RPMI8226 (cell line): Measurements from ENCODE around the gene KCNQ1.
"Not testable (repeated sequence)": the region's sequence is repeated elsewhere in the genome, so short reads cannot be mapped to it uniquely, and the experiment has no call there.

ENCODE experiments used
- DNase-seq: peaks from one replicate; pipeline ENCODE4 v3.0.0-alpha.2; 2015

KCNQ1 gene

GRCh38 chr11:2631161-2631560 is 186.4 kb downstream of the KCNQ1 start:
- no peak for DNase-seq

- DNase-seq = not testable (repeated sequence)
Measured at GRCh38 chr11:2639763-2640162, 195.0 kb downstream of the KCNQ1 start.

GRCh38 chr11:2641623-2642022 is 196.8 kb downstream of the KCNQ1 start:
- DNase-seq = no peak

DNA sequence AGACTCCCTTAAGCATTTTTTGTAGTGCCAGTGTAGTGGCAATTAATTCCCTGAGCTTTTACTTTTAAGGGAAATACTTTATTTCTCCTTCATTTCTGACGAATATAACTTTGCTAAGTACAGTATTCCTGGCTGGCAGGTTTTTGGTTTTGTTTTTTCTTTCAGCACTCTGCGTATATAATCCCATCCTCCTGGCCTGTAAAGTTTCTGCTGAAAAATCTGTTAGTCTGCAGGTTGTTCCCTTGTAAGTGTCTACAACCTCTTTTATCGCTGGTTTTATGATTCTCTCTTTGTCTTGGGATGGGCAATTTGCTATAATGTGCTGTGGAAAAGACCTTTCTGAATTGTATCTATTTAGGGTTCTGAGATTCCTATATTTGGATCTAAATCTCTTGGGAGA is 198.9 kb downstream of the KCNQ1 start:
- no peak for DNase-seq

DNA sequence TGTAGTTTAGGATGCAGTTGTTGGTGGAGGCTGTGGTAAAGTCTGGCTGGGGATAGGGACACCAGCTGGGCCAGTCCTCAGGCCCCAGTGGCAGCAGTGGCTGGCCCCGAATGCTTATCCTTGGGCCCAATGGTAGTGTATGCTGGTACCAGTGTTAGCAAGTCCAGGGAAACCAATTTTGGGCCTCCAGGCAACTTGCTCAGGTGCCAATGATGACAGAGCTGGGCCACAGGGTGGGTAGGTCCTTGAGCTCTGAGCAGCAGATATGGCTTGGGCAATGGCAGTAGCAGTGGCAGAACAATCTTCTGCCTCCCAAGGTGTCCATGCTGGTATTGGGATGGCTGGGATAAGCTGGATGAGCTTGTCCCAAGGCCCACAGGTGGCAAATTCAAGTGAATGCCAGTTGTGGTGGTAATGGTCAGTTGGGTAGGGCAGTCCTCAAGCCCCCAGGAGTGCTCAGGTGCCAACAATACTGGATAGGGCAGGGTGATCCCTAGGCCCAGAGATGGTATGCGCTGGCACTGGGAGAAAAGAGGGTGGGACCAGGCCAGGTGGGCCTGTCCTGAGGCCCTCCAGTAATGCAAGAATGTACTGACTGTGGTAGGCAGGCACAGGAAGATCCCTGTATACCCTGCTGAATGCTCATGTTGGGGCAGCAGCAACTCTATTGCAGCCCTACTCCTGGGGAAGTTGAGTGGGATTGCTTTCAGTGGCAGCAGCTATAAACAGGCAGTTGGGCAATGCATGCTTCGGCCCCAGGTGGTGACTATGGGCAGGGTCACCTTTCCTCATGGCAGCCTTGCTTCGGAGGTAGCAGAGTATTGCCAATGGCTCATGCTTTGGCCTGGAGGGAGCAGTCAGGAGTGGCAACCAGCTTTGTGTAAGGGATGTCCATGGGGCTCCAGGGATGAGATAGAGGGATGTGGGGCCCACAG is 200.3 kb downstream of the KCNQ1 start:
- no peak for DNase-seq

DNA sequence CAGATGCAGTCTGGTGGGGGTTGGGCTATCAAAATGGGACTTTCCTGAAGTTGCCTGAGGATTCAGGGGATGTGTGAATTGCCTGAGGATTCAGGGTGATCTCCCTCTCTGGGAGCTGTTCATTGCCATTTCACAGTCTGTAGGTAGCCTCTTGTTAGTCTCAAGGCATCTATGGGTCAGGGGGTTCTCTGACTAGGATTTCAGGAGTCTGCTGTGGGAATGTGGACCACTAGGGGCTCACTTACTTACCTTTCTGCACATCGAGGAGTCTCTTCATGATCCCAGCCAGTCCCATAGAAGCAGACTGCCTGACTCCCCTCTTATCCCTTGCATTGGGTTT is 200.9 kb downstream of the KCNQ1 start:
- no peak for DNase-seq

DNA sequence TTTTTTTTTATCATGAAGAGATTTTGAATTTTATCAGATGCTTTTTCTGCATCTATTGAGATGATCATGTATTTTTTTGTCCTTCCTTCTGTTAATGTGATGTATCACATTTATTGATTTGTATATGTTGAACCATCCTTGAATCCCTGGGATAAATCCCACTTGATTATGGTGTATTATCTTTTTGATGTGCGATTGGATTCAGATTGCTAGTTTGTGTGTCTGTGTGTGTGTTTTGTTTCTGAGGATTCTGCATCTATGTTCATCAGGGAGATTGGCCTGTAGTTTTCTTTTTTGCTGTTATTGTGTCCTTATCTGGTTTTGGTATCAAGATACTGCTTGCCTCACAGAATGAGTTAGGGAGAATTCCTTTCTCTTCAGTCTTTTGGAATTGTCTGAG is 202.4 kb downstream of the KCNQ1 start:
- DNase-seq = no peak

DNA sequence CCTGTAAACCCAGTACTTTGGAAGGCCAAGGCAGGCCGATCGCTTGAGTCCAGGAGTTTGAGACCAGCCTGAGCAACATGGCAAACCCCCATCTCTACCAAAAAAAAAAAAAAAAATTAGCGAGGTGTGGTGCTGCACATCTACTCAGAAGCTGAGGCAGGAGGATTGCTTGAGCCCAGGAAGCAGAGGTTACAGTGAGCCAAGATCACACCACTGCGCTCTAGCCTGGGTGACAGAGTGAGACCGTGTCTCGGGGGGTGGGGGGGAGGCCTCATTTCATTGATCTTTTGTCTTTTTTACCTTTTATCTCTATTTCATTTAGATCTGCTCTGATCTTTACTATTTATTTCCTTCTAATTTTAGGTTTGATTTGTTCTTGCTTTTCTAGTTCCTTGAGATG is 203.1 kb downstream of the KCNQ1 start:
- no peak for DNase-seq

GRCh38 chr11:2649400-2649799 is 204.6 kb downstream of the KCNQ1 start:
- no peak for DNase-seq

DNA sequence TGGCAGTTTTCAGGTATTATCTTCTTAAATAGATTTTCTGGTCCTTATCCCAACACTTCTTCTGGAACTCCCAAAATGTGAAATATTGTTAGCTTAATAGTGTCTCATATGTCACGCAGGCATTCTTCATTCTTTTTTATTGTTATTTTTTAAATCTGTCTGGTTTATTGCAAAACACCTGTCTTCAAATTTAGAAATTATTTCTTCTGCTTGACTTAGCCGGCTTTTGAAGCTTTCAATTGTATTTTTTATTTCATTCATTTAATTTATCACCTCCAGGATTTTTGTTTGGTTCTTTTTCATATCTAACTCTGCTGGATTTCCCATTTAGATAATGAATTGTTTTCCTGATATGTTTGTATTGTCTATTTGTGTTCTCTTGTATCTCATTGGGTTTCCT is 205.0 kb downstream of the KCNQ1 start:
- no peak for DNase-seq

DNA sequence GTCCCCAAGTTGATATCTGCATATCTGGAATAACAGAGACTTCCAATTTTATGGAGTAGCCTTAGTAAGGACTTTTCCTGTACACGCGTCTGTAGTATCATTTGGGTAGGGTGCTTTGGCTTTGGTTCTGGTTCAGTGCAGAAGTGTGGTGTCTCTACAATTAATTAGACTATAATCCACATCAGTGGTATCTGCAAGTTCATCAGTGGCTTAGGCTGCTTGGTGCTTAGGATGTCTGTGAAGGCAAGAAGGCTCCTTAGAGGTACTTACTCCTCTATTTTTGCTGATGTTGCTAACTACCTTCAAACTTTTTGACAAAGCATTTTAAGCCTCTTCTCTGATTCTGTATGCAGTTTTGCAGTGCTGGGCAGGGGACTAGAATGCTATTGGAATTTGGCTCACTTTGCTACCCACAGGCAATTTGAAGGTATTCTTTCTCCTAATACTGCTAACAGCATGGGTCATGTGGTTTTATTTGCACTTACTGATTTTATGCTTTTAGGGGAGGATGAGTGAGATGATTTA is 205.6 kb downstream of the KCNQ1 start:
- DNase-seq = no peak

- no peak for DNase-seq
Measured at GRCh38 chr11:2651054-2651617, 206.3 kb downstream of the KCNQ1 start.

GRCh38 chr11:2651826-2652271 is 207.0 kb downstream of the KCNQ1 start:
- DNase-seq = no peak

DNA sequence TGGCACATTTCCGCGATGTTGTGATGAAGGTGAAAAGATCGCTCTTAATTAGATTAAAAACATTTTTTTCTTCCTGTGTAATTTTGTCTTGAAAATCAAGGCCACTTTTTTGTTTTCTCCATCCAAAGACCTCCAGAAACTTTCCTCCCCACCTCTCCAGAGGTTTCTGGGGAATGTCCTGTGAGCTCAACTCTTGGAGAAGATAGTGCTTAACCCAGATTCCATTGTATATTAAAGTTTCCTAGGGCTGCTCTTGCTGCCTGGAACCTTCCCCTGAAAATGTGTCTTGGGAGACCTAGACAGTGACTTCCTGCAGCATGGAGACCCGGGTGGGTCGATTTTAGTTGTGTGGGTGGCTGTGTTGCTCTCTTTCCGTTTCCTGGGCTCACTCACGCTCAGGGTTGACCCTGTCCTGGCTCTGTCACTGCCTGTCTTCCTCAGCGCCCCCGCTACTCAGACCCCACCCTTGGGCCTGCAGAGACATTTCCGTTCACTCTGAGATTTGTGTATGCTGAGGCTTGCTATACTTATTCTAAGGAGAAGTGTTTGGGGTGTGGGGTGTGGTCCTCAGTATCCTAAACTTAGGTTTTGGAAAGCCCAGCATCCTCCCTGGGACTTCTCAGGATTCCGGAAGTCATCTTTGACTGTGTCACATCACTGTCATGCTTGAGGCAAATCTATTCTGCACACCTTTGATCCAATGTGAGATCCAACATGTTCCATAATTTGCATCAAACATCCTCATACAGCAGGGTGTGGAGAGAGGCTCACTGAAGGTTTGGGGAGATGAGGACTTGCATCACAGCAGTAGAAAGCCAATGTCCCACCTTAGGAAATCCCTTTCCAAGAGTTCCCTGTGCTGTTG is 207.8 kb downstream of the KCNQ1 start:
- DNase-seq = no peak

DNA sequence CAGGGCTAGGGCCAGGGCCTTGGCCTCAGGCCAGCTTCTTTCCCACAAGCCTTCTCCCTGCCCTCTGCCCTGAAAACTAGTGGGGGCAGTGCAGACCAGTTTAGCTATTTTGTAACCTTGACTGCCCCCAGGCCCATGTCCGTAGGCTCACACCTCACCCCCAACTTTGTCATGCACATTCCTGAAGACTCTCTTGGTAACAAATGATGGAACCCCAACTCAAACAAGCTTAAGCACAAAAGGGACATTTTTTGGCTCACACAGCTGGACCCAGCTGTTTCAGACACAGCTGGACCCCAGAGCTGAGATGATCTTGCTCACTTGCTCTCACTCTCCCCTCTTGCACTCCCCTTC is 208.4 kb downstream of the KCNQ1 start:
- no peak for DNase-seq

DNA sequence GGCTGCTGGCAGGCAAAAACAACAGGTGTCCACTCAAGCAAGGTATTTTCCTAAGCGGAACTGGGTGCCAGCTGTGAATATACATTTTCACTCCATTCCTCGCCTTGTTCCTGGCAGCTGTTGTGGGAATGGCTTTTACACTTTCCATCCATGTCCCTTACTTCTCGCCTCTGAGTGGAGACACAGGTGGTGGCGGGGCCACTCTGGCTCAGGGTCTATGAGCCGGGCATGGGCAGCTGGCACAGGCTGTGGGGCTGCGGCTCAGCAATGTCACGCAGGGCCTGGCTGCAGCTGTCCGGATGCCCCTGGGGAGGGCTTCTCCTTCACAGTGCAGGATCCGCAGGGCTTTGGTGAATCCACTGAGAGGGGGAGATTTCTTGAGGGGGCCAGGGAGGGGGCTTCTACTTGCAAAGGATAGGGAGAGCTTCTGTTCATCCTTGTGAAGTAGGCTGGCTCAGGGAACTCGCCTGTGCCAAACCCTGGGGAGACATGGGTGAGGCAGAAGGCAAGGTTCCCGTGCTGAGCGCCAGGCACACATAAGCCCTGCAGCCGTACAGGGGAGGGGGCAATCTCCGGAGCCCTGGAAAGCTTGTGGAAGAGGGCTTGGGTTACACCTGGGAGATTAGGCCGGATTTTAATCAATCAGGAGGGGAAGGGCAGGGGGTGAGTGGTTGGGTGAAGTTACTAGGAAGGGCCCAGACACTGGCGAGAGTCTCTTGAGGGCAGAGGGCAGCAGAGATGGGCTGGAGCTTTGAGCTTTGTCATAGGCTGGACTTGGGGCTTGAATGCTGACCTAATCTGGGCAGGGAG is 209.3 kb downstream of the KCNQ1 start:
- no peak for DNase-seq

GRCh38 chr11:2655016-2655719 is 210.4 kb downstream of the KCNQ1 start:
- DNase-seq = no peak

- peak; percentile 39 for DNase-seq
Measured at GRCh38 chr11:2655834-2656622, 211.2 kb downstream of the KCNQ1 start.

- no peak for DNase-seq
Measured at GRCh38 chr11:2656859-2657258, 212.1 kb downstream of the KCNQ1 start.

- DNase-seq = no peak
Measured at GRCh38 chr11:2657697-2658284, 213.0 kb downstream of the KCNQ1 start.
